T-cell (primary cell): ENCODE data around the gene DDI1. TPM values are rescaled to one million over a fixed set of nuclear protein-coding genes. Genes with fewer than 3 reads are reported as not detected.

Experiments used
- ATAC-seq, 4 experiments: fragments of 200-7000 bp in 3 of 4; fragments of 150-1000 bp in 1 of 4; cut with Tn5 transposase; replicated peaks in 1 of 4; 1 replicate in 3 of 4; 2 replicates in 1 of 4; pipeline ENCODE4 v1.10.0; 2021; ENCODE audit warnings: moderate library complexity in 3 of 4, mild to moderate bottlenecking in 2 of 4, moderate number of reproducible peaks in 1 of 4
- CTCF ChIA-PET, 2 donors: fragments of 300-600 bp; sonication (Branson Sonifier 250); formaldehyde crosslinking; loops; one replicate each; lab custom pipeline; 2022; ENCODE audit warnings: antibody characterized with exemption in 2 of 2; lab: Charles Lee
- POLR2A ChIA-PET, 2 donors: fragments of 300-600 bp; sonication (Branson Sonifier 250); formaldehyde crosslinking; loops; one replicate each; lab custom pipeline; 2022; ENCODE audit warnings: antibody characterized with exemption in 2 of 2; lab: Charles Lee
- DNase-seq, 35 experiments: peaks; one replicate each; pipeline versions ENCODE4 v3.0.0 to v3.0.0-alpha.2; 2013 to 2023
- H3K27ac ChIP-seq: one replicate; pipeline ENCODE4 v1.5.1; 2013; ENCODE audit warnings: low read length
- H3K27me3 ChIP-seq, 2 experiments: replicated peaks in 1 of 2; 1 replicate in 1 of 2; 2 replicates in 1 of 2; pipeline versions ENCODE4 v1.6.1 to v1.7.0; 2013; ENCODE audit warnings: low read length in 1 of 2, mixed read lengths in 1 of 2; ENCODE audit not compliant: control insufficient read depth in 2 of 2, insufficient read depth in 2 of 2; ENCODE audit errors: extremely low read depth in 1 of 2
- H3K36me3 ChIP-seq, 2 donors: 1 replicate in 1 of 2; 2 replicates in 1 of 2; pipeline versions ENCODE4 v1.6.1 to v1.7.0; 2013; ENCODE audit warnings: low read length in 1 of 2; ENCODE audit not compliant: control insufficient read depth in 2 of 2, insufficient read depth in 1 of 2; ENCODE audit errors: extremely low read depth in 1 of 2
- H3K4me1 ChIP-seq, 2 experiments: 1 replicate in 1 of 2; 2 replicates in 1 of 2; pipeline versions ENCODE4 v1.6.1 to v1.7.0; 2013; ENCODE audit warnings: low read length in 2 of 2, mixed read lengths in 1 of 2; ENCODE audit not compliant: insufficient read depth in 2 of 2, control insufficient read depth in 1 of 2; ENCODE audit errors: extremely low read depth in 1 of 2
- H3K4me3 ChIP-seq, 2 donors: 1 replicate in 1 of 2; 2 replicates in 1 of 2; pipeline versions ENCODE4 v1.5.1 to v1.7.0; 2013; ENCODE audit warnings: mild to moderate bottlenecking in 2 of 2, low read length in 1 of 2, moderate library complexity in 1 of 2; ENCODE audit not compliant: control insufficient read depth in 1 of 2; ENCODE audit errors: extremely low read depth in 1 of 2
- H3K9me3 ChIP-seq: 2 replicates; pipeline ENCODE4 v1.7.0; 2013
- H3K27ac Mint-ChIP-seq, 2 donors: one replicate each; pipeline ENCODE4 v1.8.0; 2020 to 2021; ENCODE audit warnings: mild to moderate bottlenecking in 2 of 2, mixed read lengths in 2 of 2
- H3K27me3 Mint-ChIP-seq, 2 donors: one replicate each; pipeline ENCODE4 v1.8.0; 2021 to 2022; ENCODE audit warnings: mixed read lengths in 2 of 2
- H3K36me3 Mint-ChIP-seq: one replicate; pipeline ENCODE4 v1.8.0; 2021; ENCODE audit warnings: mixed read lengths
- H3K4me1 Mint-ChIP-seq, 3 donors: one replicate each; pipeline ENCODE4 v1.8.0; 2020 to 2022; ENCODE audit warnings: mixed read lengths in 3 of 3, mild to moderate bottlenecking in 1 of 3
- H3K4me3 Mint-ChIP-seq, 3 donors: one replicate each; pipeline ENCODE4 v1.8.0; 2020 to 2022; ENCODE audit warnings: mild to moderate bottlenecking in 3 of 3, mixed read lengths in 3 of 3, moderate library complexity in 3 of 3
- H3K9me3 Mint-ChIP-seq, 3 donors: one replicate each; pipeline ENCODE4 v1.8.0; 2020 to 2022; ENCODE audit warnings: mixed read lengths in 3 of 3
- WGBS: methylation state at CpG from one replicate; pipeline ENCODE4 v1.1.5; 2013; ENCODE audit warnings: missing lambda C conversion rate; ENCODE audit not compliant: insufficient coverage; 5-methylcytosine and 5-hydroxymethylcytosine counted together
- total RNA-seq, 35 experiments: library from RNA in 6 of 35; stranded (reverse) in 6 of 35; fragments of 120-200 nt in 1 of 35; gene quantifications; one replicate each; pipeline versions ENCODE4 v1.2.1 to v1.2.4 and lab custom pipeline; 2013 to 2026

Gene DDI1
- total RNA-seq, 5 donors from 2014 or later (not counting 1 experiment from before 2014, with no cell fraction given): not detected

DNA sequence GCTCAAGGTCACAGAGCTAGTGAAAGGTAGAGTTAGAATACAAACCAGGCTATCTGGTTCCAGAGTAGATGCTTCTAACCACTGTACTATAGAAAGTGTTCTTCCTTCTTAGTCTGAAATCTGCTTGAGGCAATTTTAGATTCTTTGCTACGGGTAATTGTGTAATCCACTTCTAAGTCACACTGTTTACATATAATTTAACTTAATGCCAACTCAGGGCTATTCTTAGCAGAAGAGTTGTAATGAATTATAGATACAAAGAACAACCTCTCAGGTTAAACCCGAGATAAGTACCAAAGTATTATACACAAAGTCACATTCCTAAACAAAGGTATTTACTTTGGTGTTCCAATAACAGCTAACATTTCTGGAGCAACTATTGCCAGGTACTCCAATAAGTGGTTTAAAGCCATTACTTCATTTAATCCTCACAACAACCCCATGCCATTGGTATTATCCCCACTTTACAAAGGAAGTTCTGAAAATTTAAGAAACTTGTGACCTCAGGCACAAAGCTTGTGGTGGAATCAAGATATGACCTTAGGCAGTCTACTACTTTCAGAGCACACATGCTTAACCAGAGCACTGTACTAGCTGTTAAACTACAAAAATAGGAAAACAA lies 31.1 kb upstream of the DDI1 start:
- no peak for DNase-seq
- POLR2A ChIA-PET: no interaction called here
- no peak overlapping the region for H3K27ac ChIP-seq
- no peaks in the 10 kb centered on the region for H3K4me1 ChIP-seq
- Mint-ChIP-seq H3K4me1 (no peaks in the 10 kb centered on the region), H3K4me3 (no peak overlapping the region), H3K27ac (no peak overlapping the region), H3K27me3 (no peaks in the 10 kb centered on the region), H3K36me3 (no peaks in the 10 kb centered on the region), H3K9me3 (no peaks in the 10 kb centered on the region)
- 80% methylated on average over 1 of the region's 2 CpGs for WGBS
- no peak overlapping the region for H3K4me3 ChIP-seq
- no peaks in the 10 kb centered on the region for H3K27me3 ChIP-seq
- ATAC-seq: no peak
- no peaks in the 10 kb centered on the region for H3K36me3 ChIP-seq
- no peaks in the 10 kb centered on the region for H3K9me3 ChIP-seq
- CTCF ChIA-PET: no interaction called here

DNA sequence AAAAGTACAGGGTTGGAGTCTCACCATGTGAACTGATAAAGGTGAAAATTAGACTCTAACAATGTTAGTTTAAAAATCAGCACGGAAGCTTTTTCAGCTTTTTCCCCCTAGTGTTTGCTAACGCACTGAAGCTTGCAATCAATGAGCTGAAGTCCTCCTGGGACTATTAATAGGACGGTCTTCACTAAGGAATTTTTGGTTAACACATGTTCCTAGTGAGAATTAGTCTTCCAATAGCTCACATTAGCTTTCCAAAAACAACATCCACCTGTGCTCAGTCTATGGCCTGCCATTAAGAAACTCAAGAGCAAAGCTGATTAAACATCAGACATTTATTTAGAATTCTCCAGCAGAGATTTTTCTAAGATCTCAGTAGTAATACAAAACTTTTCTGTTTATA lies 26.7 kb upstream of the DDI1 start:
- no peak for ATAC-seq
- no peaks in the 10 kb centered on the region for H3K4me1 Mint-ChIP-seq
- H3K36me3 ChIP-seq: no peaks in the 10 kb centered on the region
- no peaks in the 10 kb centered on the region for H3K4me1 ChIP-seq
- no peaks in the 10 kb centered on the region for H3K9me3 ChIP-seq
- H3K4me3 Mint-ChIP-seq: no peak overlapping the region
- 92% methylated on average over 2 of the region's 3 CpGs for WGBS
- ChIA-PET POLR2A (no interaction called here), CTCF (no interaction called here)
- H3K27me3 Mint-ChIP-seq: no peaks in the 10 kb centered on the region
- DNase-seq: no peak
- H3K27ac Mint-ChIP-seq: no peak overlapping the region
- no peak overlapping the region for H3K27ac ChIP-seq
- no peaks in the 10 kb centered on the region for H3K36me3 Mint-ChIP-seq
- H3K9me3 Mint-ChIP-seq: peaks cover 0 to 5% (median 0%) of the 10 kb centered on the region in 3 donors
- H3K4me3 ChIP-seq: no peak overlapping the region
- H3K27me3 ChIP-seq: no peaks in the 10 kb centered on the region

DNA sequence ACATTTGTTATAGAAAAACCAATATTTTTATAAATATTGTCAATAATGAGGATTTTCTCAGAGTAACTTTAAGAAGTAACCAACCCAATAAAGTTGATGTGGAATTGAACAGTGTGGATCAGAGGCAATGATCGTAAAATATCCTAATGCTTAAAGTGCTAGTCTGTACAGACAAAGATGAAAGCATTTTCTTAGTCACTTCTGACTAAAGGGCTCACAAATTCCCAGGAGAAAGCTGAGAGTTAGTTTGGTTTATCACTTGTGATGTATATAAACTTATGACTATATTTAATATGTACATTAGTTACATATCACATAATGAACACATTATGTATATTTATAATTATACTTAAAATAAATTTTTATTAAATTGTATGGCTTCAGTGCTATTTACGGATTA lies 25.4 kb upstream of the DDI1 start:
- Histone ChIP-seq H3K4me3 (no peak overlapping the region), H3K36me3 (no peaks in the 10 kb centered on the region), H3K27ac (no peak overlapping the region), H3K4me1 (no peaks in the 10 kb centered on the region), H3K9me3 (no peaks in the 10 kb centered on the region), H3K27me3 (no peaks in the 10 kb centered on the region)
- ATAC-seq (no peak), DNase-seq (no peak)
- no peaks in the 10 kb centered on the region for H3K36me3 Mint-ChIP-seq
- no CpG with 5 or more reads among the region's 2 CpGs for WGBS
- H3K27ac Mint-ChIP-seq: no peak overlapping the region
- H3K4me1 Mint-ChIP-seq: no peaks in the 10 kb centered on the region
- H3K9me3 Mint-ChIP-seq: peaks cover 0 to 5% (median 0%) of the 10 kb centered on the region in 3 donors
- ChIA-PET POLR2A (no interaction called here), CTCF (no interaction called here)
- H3K4me3 Mint-ChIP-seq: no peak overlapping the region
- no peaks in the 10 kb centered on the region for H3K27me3 Mint-ChIP-seq

DNA sequence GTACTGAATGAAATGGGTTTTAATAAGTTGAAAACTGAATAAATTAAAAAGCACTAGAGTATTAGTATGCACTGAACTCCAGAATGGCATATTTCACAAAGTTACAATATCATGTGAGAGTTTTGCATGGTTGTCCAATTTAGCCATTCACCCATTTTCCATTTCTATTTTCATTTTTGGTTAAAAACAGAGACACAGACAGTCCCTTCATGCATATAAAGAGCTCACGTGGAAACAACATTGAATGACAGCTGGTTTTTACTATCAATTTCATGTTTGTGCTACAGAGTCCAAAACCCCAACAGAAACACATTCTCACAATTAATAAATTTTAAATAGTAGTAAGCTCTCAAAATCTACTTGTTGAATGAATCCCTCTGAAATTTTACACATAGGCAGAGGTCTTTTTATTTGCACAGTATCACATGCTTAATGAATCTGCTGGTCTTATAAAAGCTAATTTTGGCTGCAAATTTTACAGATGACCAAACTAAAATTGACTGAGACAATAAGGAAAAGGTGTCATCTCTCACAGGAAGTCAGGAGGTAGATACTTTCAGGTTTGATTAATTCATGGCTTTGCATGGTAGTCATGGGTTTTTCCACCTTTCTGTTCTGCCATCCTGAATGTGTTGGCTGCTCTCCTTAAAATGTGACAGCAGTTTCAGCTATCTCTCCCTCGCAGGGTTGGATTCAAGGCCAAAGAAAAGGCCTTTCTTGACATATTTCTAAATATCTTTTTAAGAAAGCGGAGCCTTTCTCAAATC lies 20.6 kb upstream of the DDI1 start:
- ATAC-seq (no peak), DNase-seq (no peak)
- Histone ChIP-seq H3K9me3 (no peaks in the 10 kb centered on the region), H3K27me3 (no peaks in the 10 kb centered on the region), H3K4me3 (no peak overlapping the region), H3K27ac (no peak overlapping the region), H3K4me1 (peaks cover 0 to 3% of the 10 kb centered on the region in 2 experiments), H3K36me3 (no peaks in the 10 kb centered on the region)
- ChIA-PET CTCF (no interaction called here), POLR2A (no interaction called here)
- Mint-ChIP-seq H3K4me1 (no peaks in the 10 kb centered on the region), H3K9me3 (peaks cover 0 to 5% (median 0%) of the 10 kb centered on the region in 3 donors), H3K4me3 (no peak overlapping the region), H3K27me3 (no peaks in the 10 kb centered on the region), H3K27ac (no peak overlapping the region), H3K36me3 (no peaks in the 10 kb centered on the region)
- 88% methylated on average over 2 of the region's 3 CpGs for WGBS

DNA sequence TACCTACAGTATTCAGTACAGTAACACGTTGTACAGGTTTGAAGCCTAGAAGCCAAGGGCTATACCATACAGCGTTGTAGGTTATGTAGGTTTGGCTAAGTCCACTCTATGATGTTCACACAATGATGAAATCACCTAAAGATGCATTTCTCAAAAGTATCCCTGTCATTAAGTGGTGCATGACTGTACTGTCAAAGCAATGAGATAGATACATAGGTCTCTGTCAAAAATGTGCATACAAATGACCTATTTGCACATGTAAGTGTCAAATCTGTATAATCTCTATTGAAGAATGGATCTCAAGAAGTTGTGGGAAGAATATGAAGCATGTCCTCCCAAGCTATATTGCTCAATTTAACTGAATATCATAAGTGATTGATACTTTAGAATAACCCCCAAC lies 11.9 kb upstream of the DDI1 start:
- Mint-ChIP-seq H3K9me3 (no peaks in the 10 kb centered on the region), H3K36me3 (no peaks in the 10 kb centered on the region), H3K4me3 (no peak overlapping the region), H3K4me1 (no peaks in the 10 kb centered on the region), H3K27me3 (no peaks in the 10 kb centered on the region), H3K27ac (no peak overlapping the region)
- H3K36me3 ChIP-seq: no peaks in the 10 kb centered on the region
- ChIA-PET CTCF (no interaction called here), POLR2A (no interaction called here)
- H3K27ac ChIP-seq: no peak overlapping the region
- no peaks in the 10 kb centered on the region for H3K27me3 ChIP-seq
- WGBS: no CpG with 5 or more reads among the region's 2 CpGs
- H3K9me3 ChIP-seq: no peaks in the 10 kb centered on the region
- H3K4me3 ChIP-seq: no peak overlapping the region
- ATAC-seq: no peak
- no peaks in the 10 kb centered on the region for H3K4me1 ChIP-seq
- DNase-seq: no peak

DNA sequence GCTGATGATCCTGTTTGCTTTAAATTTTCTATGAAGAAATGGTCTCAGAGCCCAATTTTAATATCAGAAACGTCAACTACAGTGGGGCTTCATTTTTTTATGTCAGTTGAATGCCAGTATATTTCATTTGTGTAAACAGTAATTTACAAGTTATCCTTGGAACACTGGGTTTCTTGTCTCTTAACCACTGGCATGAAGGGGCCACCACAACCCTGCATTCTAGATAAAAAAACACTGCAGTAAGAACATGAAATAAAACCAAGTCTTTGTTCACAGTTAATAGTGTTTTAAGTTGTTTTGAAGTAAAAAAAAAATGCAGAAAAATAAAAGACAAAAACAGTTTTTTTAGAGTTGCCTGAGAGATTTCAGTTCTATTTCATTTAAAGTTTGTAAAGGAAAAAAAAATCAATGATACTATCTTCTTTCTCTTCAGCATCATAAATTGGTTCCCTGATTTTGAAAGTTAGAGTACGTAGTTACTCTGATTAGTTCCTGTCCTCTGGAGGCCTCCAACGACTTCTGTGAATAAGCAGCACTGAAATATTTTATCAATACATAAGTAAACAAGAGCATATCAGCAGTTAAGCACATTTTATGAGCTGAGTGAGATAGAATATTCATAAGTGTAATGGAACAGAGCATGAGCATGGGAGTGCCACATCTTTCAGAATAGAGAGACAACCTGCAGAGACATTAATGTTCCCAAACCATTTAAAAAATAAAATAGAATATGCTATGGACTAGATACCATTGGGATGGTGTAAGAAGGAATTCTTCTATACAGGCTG lies 7.8 kb upstream of the DDI1 start:
- no peak overlapping the region for H3K4me3 Mint-ChIP-seq
- no peaks in the 10 kb centered on the region for H3K4me1 Mint-ChIP-seq
- no peaks in the 10 kb centered on the region for H3K4me1 ChIP-seq
- H3K4me3 ChIP-seq: no peak overlapping the region
- no peaks in the 10 kb centered on the region for H3K36me3 ChIP-seq
- H3K9me3 Mint-ChIP-seq: peaks cover 0 to 4% (median 0%) of the 10 kb centered on the region in 3 donors
- ATAC-seq (no peak), DNase-seq (no peak)
- ChIA-PET CTCF (interaction anchor here in 1 of 2 donors (0.6 kb wide), 1 partner anchor 50 kb away, joined by 3 read pairs; no protein-coding TSS in a partner anchor), POLR2A (no interaction called here)
- no peaks in the 10 kb centered on the region for H3K27me3 Mint-ChIP-seq
- H3K9me3 ChIP-seq: no peaks in the 10 kb centered on the region
- H3K27ac ChIP-seq: no peak overlapping the region
- H3K27me3 ChIP-seq: no peaks in the 10 kb centered on the region
- no peaks in the 10 kb centered on the region for H3K36me3 Mint-ChIP-seq
- no peak overlapping the region for H3K27ac Mint-ChIP-seq
- no CpG with 5 or more reads among the region's 3 CpGs for WGBS
